WTC11 (cell line): Measurements from ENCODE around the gene KCNIP1. TPM values are rescaled to one million over a fixed set of nuclear protein-coding genes. Genes with fewer than 3 reads are reported as not detected.

Source experiments
- ATAC-seq: fragments of 200-7000 bp; cut with Tn5 transposase; 2 replicates; pipeline ENCODE4 v1.10.0; 2021; ENCODE audit warnings: mild to moderate bottlenecking, moderate library complexity
- CTCF ChIA-PET: fragments of 300-600 bp; sonication (Branson Sonifier 250); formaldehyde crosslinking; loops from one replicate; lab custom pipeline; 2021; ENCODE audit warnings: antibody characterized with exemption; lab: Charles Lee
- POLR2A ChIA-PET: fragments of 350-600 bp; sonication (Branson Sonifier 250); formaldehyde crosslinking; loops from one replicate; lab custom pipeline; 2021; ENCODE audit warnings: antibody characterized with exemption; lab: Charles Lee
- DNase-seq: peaks from one replicate; pipeline ENCODE4 v3.0.0; 2021; ENCODE audit warnings: low spot score
- H3K27ac Mint-ChIP-seq: 2 replicates; pipeline ENCODE4 v1.8.0; 2021; ENCODE audit warnings: mixed read lengths
- H3K27me3 Mint-ChIP-seq: 2 replicates; pipeline ENCODE4 v1.8.0; 2021; ENCODE audit warnings: low read depth, mild to moderate bottlenecking, moderate library complexity, mixed read lengths
- H3K36me3 Mint-ChIP-seq: 2 replicates; pipeline ENCODE4 v1.8.0; 2021; ENCODE audit warnings: mixed read lengths
- H3K4me1 Mint-ChIP-seq: 2 replicates; pipeline ENCODE4 v1.8.0; 2022; ENCODE audit warnings: mixed read lengths
- H3K4me3 Mint-ChIP-seq: 2 replicates; pipeline ENCODE4 v1.8.0; 2021; ENCODE audit warnings: mild to moderate bottlenecking, moderate library complexity, mixed read lengths
- H3K9me3 Mint-ChIP-seq: 2 replicates; pipeline ENCODE4 v1.8.0; 2021; ENCODE audit warnings: mixed read lengths
- AR ChIP-seq: fragments of 250-450 bp; sonication (Bioruptor Pico); IDR thresholded peaks from 2 replicates; pipeline ENCODE4 v1.9.0; 2021; ENCODE audit warnings: mild to moderate bottlenecking
- ATF1 ChIP-seq: sonication (generic); formaldehyde crosslinking; IDR thresholded peaks from 2 replicates; pipeline ENCODE4 v1.8.1; 2023; ENCODE audit warnings: mild to moderate bottlenecking, moderate library complexity, missing genetic modification reagents
- ATF2 ChIP-seq: sonication (generic); formaldehyde crosslinking; IDR thresholded peaks from 2 replicates; pipeline ENCODE4 v1.8.1; 2022; ENCODE audit warnings: low read depth, missing genetic modification reagents, borderline replicate concordance
- ATF3 ChIP-seq: sonication (generic); formaldehyde crosslinking; conservative IDR thresholded peaks from 2 replicates; pipeline ENCODE4 v1.8.1; 2022; ENCODE audit warnings: mild to moderate bottlenecking, missing genetic modification reagents
- FOXK1 ChIP-seq: sonication (generic); formaldehyde crosslinking; IDR thresholded peaks from 2 replicates; pipeline ENCODE4 v1.8.0; 2022; ENCODE audit warnings: mild to moderate bottlenecking, moderate library complexity, missing genetic modification reagents
- IRF2 ChIP-seq: sonication (generic); formaldehyde crosslinking; IDR thresholded peaks from 2 replicates; pipeline ENCODE4 v1.8.0; 2022; ENCODE audit warnings: low read depth, missing genetic modification reagents, borderline replicate concordance
- JUN ChIP-seq: sonication (generic); formaldehyde crosslinking; IDR thresholded peaks from 2 replicates; pipeline ENCODE4 v1.8.0; 2023; ENCODE audit warnings: mild to moderate bottlenecking, missing genetic modification reagents
- KAT7 ChIP-seq: sonication (generic); formaldehyde crosslinking; IDR thresholded peaks from 2 replicates; pipeline ENCODE4 v1.8.1; 2023; ENCODE audit warnings: missing genetic modification reagents, mild to moderate bottlenecking, borderline replicate concordance
- NR3C1 ChIP-seq: sonication (generic); formaldehyde crosslinking; conservative IDR thresholded peaks from 2 replicates; pipeline ENCODE4 v1.8.1; 2023; ENCODE audit warnings: low read depth, mild to moderate bottlenecking, missing genetic modification reagents
- PRRX2 ChIP-seq: fragments of 250-450 bp; sonication (Bioruptor Pico); IDR thresholded peaks from 2 replicates; pipeline ENCODE4 v1.8.0; 2021; ENCODE audit warnings: mild to moderate bottlenecking
- SOX15 ChIP-seq: fragments of 250-450 bp; sonication (Bioruptor Pico); IDR thresholded peaks from 2 replicates; pipeline ENCODE4 v1.9.0; 2021; ENCODE audit warnings: mild to moderate bottlenecking
- SP1 ChIP-seq: sonication (generic); formaldehyde crosslinking; conservative IDR thresholded peaks from 2 replicates; pipeline ENCODE4 v1.8.1; 2022; ENCODE audit warnings: missing genetic modification reagents
- ZNF317 ChIP-seq: sonication (generic); formaldehyde crosslinking; IDR thresholded peaks from 2 replicates; pipeline ENCODE4 v1.8.1; 2023; ENCODE audit warnings: low read depth, mild to moderate bottlenecking, moderate library complexity, missing genetic modification reagents, borderline replicate concordance
- ZNF423 ChIP-seq: fragments of 250-450 bp; sonication (Bioruptor Pico); IDR thresholded peaks from 2 replicates; pipeline ENCODE4 v2.1.2; 2022; ENCODE audit warnings: mild to moderate bottlenecking, moderate library complexity
- ZNF671 ChIP-seq: fragments of 250-450 bp; sonication (Bioruptor Pico); IDR thresholded peaks from 2 replicates; pipeline ENCODE4 v1.8.0; 2021; ENCODE audit warnings: mild to moderate bottlenecking
- total RNA-seq: library from RNA; stranded (reverse); gene quantifications from 3 replicates; pipeline ENCODE4 v1.2.3, GENCODE V29; 2021
- TF ChIP-seq, protein P1 (sequence below): fragments of 200-600 bp; IDR thresholded peaks from 2 replicates; pipeline ENCODE4 v1.8.0; 2022; ENCODE audit warnings: antibody characterized with exemption

The KCNIP1 gene
- total RNA-seq, 1 experiment from 2014 or later: 0.59 TPM

DNA sequence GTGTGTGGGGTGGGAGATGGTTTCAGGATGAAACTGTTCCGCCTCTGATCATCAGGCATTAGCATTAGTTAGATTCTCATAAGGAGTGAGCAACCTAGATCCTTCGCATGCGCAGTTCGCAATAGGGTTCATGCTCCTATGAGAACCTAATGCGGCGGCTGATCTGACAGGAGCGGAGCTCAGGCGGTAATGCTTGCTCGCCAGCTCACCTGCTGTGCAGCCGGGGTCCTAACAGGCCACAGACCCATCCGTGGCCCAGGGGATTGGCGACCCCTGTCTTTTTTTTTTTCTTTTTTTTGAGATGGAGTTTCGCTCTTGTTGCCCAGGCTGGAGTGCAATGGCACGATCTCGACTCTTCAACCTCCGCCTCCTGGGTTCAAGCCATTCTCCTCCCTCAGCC is 119.1 kb downstream of the KCNIP1 start:
- Mint-ChIP-seq H3K9me3 (no peaks in the 10 kb centered on the region), H3K4me3 (no peak overlapping the region), H3K27ac (no peak overlapping the region), H3K4me1 (peaks cover 22% of the 10 kb centered on the region), H3K27me3 (peaks cover 11% of the 10 kb centered on the region), H3K36me3 (no peaks in the 10 kb centered on the region)
- no peak for ATAC-seq
- no peak for TF ChIP-seq NR3C1
- POLR2A ChIA-PET: interaction anchor here (0.7 kb wide), 1 partner anchor 257 kb away, joined by 3 read pairs; no protein-coding TSS in a partner anchor
- CTCF ChIA-PET: interaction anchor here (0.6 to 4.3 kb wide), 9 partner anchors 9 to 397 kb away, joined by 3 to 30 read pairs (median 4); no protein-coding TSS in a partner anchor
- peak; percentile 10 for DNase-seq

- DNase-seq (peak; percentile 82), ATAC-seq (peak; percentile 89)
- ChIA-PET CTCF (interaction anchor here (0.6 to 4.3 kb wide), 20 partner anchors 8 to 398 kb away, joined by 3 to 30 read pairs (median 8); partner anchors contain the start of gene KCNIP1), POLR2A (interaction anchor here (0.7 kb wide), 1 partner anchor 258 kb away, joined by 3 read pairs; no protein-coding TSS in a partner anchor)
- Mint-ChIP-seq H3K4me3 (no peak overlapping the region), H3K36me3 (no peaks in the 10 kb centered on the region), H3K4me1 (peaks cover 19% of the 10 kb centered on the region), H3K27me3 (peaks cover 11% of the 10 kb centered on the region), H3K27ac (no peak overlapping the region), H3K9me3 (no peaks in the 10 kb centered on the region)
- TF ChIP-seq JUN (CRISPR knock-in tag): no peak
- TF ChIP-seq, protein P1, sequence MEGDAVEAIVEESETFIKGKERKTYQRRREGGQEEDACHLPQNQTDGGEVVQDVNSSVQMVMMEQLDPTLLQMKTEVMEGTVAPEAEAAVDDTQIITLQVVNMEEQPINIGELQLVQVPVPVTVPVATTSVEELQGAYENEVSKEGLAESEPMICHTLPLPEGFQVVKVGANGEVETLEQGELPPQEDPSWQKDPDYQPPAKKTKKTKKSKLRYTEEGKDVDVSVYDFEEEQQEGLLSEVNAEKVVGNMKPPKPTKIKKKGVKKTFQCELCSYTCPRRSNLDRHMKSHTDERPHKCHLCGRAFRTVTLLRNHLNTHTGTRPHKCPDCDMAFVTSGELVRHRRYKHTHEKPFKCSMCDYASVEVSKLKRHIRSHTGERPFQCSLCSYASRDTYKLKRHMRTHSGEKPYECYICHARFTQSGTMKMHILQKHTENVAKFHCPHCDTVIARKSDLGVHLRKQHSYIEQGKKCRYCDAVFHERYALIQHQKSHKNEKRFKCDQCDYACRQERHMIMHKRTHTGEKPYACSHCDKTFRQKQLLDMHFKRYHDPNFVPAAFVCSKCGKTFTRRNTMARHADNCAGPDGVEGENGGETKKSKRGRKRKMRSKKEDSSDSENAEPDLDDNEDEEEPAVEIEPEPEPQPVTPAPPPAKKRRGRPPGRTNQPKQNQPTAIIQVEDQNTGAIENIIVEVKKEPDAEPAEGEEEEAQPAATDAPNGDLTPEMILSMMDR: peak; percentile 79
Observed at GRCh38 chr5:170623576-170624181, 119.9 kb downstream of the KCNIP1 start.

- TF ChIP-seq, protein P1: no peak
- TF ChIP-seq ZNF423: peak; percentile 89
- TF ChIP-seq, all 79 proteins: peak for 1
- ATAC-seq (peak; percentile 44), DNase-seq (peak; percentile 6)
- ChIA-PET CTCF (interaction anchor here (0.7 to 4.3 kb wide), 31 partner anchors 8 to 400 kb away, joined by 3 to 30 read pairs (median 5); partner anchors contain the start of gene KCNIP1), POLR2A (no interaction called here)
- H3K4me3 Mint-ChIP-seq: no peak overlapping the region
- no peaks in the 10 kb centered on the region for H3K9me3 Mint-ChIP-seq
- H3K4me1 Mint-ChIP-seq: peaks cover 19% of the 10 kb centered on the region
- no peaks in the 10 kb centered on the region; the same call in 1 of the 2 replicates for H3K27me3 Mint-ChIP-seq
- no peak overlapping the region for H3K27ac Mint-ChIP-seq
- no peaks in the 10 kb centered on the region for H3K36me3 Mint-ChIP-seq
Observed at GRCh38 chr5:170625221-170626165, 121.7 kb downstream of the KCNIP1 start.

GRCh38 chr5:170626507-170627150 is 122.8 kb downstream of the KCNIP1 start:
- DNase-seq (no peak), ATAC-seq (no peak)
- no peaks in the 10 kb centered on the region for H3K36me3 Mint-ChIP-seq
- H3K4me1 Mint-ChIP-seq: peaks cover 20% of the 10 kb centered on the region
- no peaks in the 10 kb centered on the region for H3K9me3 Mint-ChIP-seq
- H3K27me3 Mint-ChIP-seq: no peaks in the 10 kb centered on the region; the same call in 1 of the 2 replicates
- ChIA-PET POLR2A (no interaction called here), CTCF (interaction anchor here (1.0 to 4.3 kb wide), 4 partner anchors 24 to 233 kb away, joined by 3 to 30 read pairs (median 12); no protein-coding TSS in a partner anchor)
- no peak overlapping the region for H3K27ac Mint-ChIP-seq
- H3K4me3 Mint-ChIP-seq: no peak overlapping the region
- TF ChIP-seq ZNF317 (no peak), AR (no peak), SP1 (no peak), ATF2 (CRISPR knock-in tag) (no peak), ATF1 (no peak), PRRX2 (CRISPR knock-in tag) (no peak), ZNF671 (CRISPR knock-in tag) (no peak), ATF3 (CRISPR knock-in tag) (no peak), SOX15 (no peak), FOXK1 (CRISPR knock-in tag) (no peak), KAT7 (CRISPR knock-in tag) (no peak), IRF2 (no peak)
